Thoracic aorta (tissue), 2 donors: ENCODE measurements around the gene KAZALD1. TPM values are rescaled to one million over a fixed set of nuclear protein-coding genes. Genes with fewer than 3 reads are reported as not detected.
A peak's percentile ranks its signal among the peaks of the same experiment; 100 is the strongest.

Experiments
- ATAC-seq: fragments of 150-250 bp; one replicate; pipeline ENCODE4 v1.8.0; 2017; ENCODE audit warnings: low read depth; ENCODE audit not compliant: insufficient number of reproducible peaks, low FRiP score
- DNase-seq: peaks from one replicate; pipeline ENCODE4 v3.0.0-alpha.2; 2020; ENCODE audit warnings: low spot score
- H3K27ac ChIP-seq, 2 donors: fragments of 200-600 bp; sonication (generic); 1 replicate in 1 of 2; 2 replicates in 1 of 2; pipeline ENCODE4 v1.5.1; 2016; ENCODE audit warnings: mild to moderate bottlenecking in 2 of 2, moderate library complexity in 2 of 2
- H3K27me3 ChIP-seq: fragments of 200-600 bp; sonication (generic); replicated peaks from 2 replicates; pipeline ENCODE4 v1.6.0; 2016; ENCODE audit warnings: mild to moderate bottlenecking; ENCODE audit not compliant: insufficient read depth
- H3K36me3 ChIP-seq: fragments of 200-600 bp; sonication (generic); one replicate; pipeline ENCODE4 v1.5.1; 2016
- H3K4me1 ChIP-seq, 2 donors: fragments of 200-600 bp; sonication (generic); 1 replicate in 1 of 2; 2 replicates in 1 of 2; pipeline versions ENCODE4 v1.5.1 to v1.6.0; 2016; ENCODE audit warnings: low read depth in 2 of 2, mild to moderate bottlenecking in 1 of 2; ENCODE audit not compliant: control insufficient read depth in 1 of 2
- H3K4me3 ChIP-seq: fragments of 200-600 bp; sonication (generic); 2 replicates; pipeline ENCODE4 v1.5.1; 2016; ENCODE audit warnings: mild to moderate bottlenecking
- H3K9me3 ChIP-seq: fragments of 200-600 bp; sonication (generic); 2 replicates; pipeline ENCODE4 v1.5.1; 2016
- CTCF ChIP-seq: fragments of 200-600 bp; sonication (generic); IDR thresholded peaks from one replicate; pipeline ENCODE4 v1.5.1; 2019; ENCODE audit warnings: antibody characterized with exemption
- total RNA-seq, 2 donors: library from RNA; depleted of rRNA; stranded (reverse); fragments of >200 nt; gene quantifications; one replicate each; pipeline versions ENCODE4 v1.1.0 to v1.2.3, GENCODE V29; 2016

KAZALD1 gene
- total RNA-seq, 2 donors from 2014 or later: 30.0 to 34.1 TPM

- Histone ChIP-seq H3K36me3 (no peaks in the 10 kb centered on the region), H3K4me3 (peak overlapping the region; percentile 87), H3K4me1 (peaks cover 16 to 51% of the 10 kb centered on the region in 2 donors), H3K27ac (peak overlapping the region; percentile 63 to 77), H3K9me3 (no peaks in the 10 kb centered on the region), H3K27me3 (no peaks in the 10 kb centered on the region)
- TF ChIP-seq CTCF: no peak
- no peak for DNase-seq
- ATAC-seq: no peak
Observed at GRCh38 chr10:101065481-101066145, 3.8 kb downstream of the KAZALD1 start.

GRCh38 chr10:101066146-101066895 is 4.5 kb downstream of the KAZALD1 start:
- no peaks in the 10 kb centered on the region for H3K27me3 ChIP-seq
- TF ChIP-seq CTCF: peak; percentile 31

GRCh38 chr10:101066896-101067355 is 5.1 kb downstream of the KAZALD1 start:
- Histone ChIP-seq H3K4me3 (peak overlapping the region; percentile 87), H3K27ac (peak overlapping the region; percentile 63 to 77), H3K36me3 (no peaks in the 10 kb centered on the region), H3K4me1 (peaks cover 16 to 43% of the 10 kb centered on the region in 2 donors), H3K27me3 (peaks cover 4% of the 10 kb centered on the region), H3K9me3 (no peaks in the 10 kb centered on the region)
- ATAC-seq: no peak
- TF ChIP-seq CTCF: no peak
- DNase-seq: no peak

More at GRCh38 chr10:101066146-101066895, 4.5 kb downstream of the KAZALD1 start:
- H3K4me3 ChIP-seq: peak overlapping the region; percentile 87
- DNase-seq (no peak), ATAC-seq (peak; percentile 6)
- H3K27ac ChIP-seq: peak overlapping the region; percentile 63 to 77
- no peaks in the 10 kb centered on the region for H3K36me3 ChIP-seq
- H3K4me1 ChIP-seq: peaks cover 16 to 50% of the 10 kb centered on the region in 2 donors
- H3K9me3 ChIP-seq: no peaks in the 10 kb centered on the region

- Histone ChIP-seq H3K27ac (peak overlapping the region in 1 of 2 donors; percentile 24), H3K4me1 (peaks cover 13 to 38% of the 10 kb centered on the region in 2 donors), H3K36me3 (no peaks in the 10 kb centered on the region), H3K4me3 (peak overlapping the region; percentile 87), H3K9me3 (no peaks in the 10 kb centered on the region), H3K27me3 (peaks cover 4% of the 10 kb centered on the region)
- TF ChIP-seq CTCF: peak; percentile 92
- DNase-seq (peak; percentile 30), ATAC-seq (no peak)
Observed at GRCh38 chr10:101067356-101068083, 5.7 kb downstream of the KAZALD1 start.

- Histone ChIP-seq H3K4me3 (no peak overlapping the region), H3K4me1 (peaks cover 3 to 24% of the 10 kb centered on the region in 2 donors), H3K9me3 (no peaks in the 10 kb centered on the region), H3K27ac (no peak overlapping the region), H3K36me3 (no peaks in the 10 kb centered on the region), H3K27me3 (peaks cover 4% of the 10 kb centered on the region)
- no peak for TF ChIP-seq CTCF
- DNase-seq: no peak
- ATAC-seq: no peak
Observed at GRCh38 chr10:101069441-101069840, 7.7 kb downstream of the KAZALD1 start.
